Measurements from ENCODE around the gene COL9A2.

The COL9A2 gene

GRCh38 chr1:40314721-40315238, 2.3 kb downstream of the COL9A2 start:
- DNase-seq (ENCODE audit: low read depth in 1 of 2, low spot score in 1 of 2) = no peak
- Histone ChIP-seq H3K4me3 (replicated peaks; ENCODE audit: insufficient read depth, low read length) (no peak overlapping the region), H3K27me3 (ENCODE audit: insufficient read depth, poor library complexity, severe bottlenecking) (peaks cover 19% of the 10 kb centered on the region), H3K27ac (replicated peaks) (no peak overlapping the region)
- TF ChIP-seq POLR2AphosphoS5 (IDR thresholded peaks at IDR 0.05; ENCODE audit: low read depth) (no peak), GABPA (IDR thresholded peaks at IDR 0.05; ENCODE audit: low read depth) (no peak), SPI1 (IDR thresholded peaks at IDR 0.05; ENCODE audit: borderline replicate concordance, low read depth) (no peak)
- TF ChIP-seq, protein P1, sequence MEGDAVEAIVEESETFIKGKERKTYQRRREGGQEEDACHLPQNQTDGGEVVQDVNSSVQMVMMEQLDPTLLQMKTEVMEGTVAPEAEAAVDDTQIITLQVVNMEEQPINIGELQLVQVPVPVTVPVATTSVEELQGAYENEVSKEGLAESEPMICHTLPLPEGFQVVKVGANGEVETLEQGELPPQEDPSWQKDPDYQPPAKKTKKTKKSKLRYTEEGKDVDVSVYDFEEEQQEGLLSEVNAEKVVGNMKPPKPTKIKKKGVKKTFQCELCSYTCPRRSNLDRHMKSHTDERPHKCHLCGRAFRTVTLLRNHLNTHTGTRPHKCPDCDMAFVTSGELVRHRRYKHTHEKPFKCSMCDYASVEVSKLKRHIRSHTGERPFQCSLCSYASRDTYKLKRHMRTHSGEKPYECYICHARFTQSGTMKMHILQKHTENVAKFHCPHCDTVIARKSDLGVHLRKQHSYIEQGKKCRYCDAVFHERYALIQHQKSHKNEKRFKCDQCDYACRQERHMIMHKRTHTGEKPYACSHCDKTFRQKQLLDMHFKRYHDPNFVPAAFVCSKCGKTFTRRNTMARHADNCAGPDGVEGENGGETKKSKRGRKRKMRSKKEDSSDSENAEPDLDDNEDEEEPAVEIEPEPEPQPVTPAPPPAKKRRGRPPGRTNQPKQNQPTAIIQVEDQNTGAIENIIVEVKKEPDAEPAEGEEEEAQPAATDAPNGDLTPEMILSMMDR (IDR thresholded peaks at IDR 0.05; ENCODE audit: insufficient read depth, low read length) = no peak
- TF ChIP-seq, protein P2, sequence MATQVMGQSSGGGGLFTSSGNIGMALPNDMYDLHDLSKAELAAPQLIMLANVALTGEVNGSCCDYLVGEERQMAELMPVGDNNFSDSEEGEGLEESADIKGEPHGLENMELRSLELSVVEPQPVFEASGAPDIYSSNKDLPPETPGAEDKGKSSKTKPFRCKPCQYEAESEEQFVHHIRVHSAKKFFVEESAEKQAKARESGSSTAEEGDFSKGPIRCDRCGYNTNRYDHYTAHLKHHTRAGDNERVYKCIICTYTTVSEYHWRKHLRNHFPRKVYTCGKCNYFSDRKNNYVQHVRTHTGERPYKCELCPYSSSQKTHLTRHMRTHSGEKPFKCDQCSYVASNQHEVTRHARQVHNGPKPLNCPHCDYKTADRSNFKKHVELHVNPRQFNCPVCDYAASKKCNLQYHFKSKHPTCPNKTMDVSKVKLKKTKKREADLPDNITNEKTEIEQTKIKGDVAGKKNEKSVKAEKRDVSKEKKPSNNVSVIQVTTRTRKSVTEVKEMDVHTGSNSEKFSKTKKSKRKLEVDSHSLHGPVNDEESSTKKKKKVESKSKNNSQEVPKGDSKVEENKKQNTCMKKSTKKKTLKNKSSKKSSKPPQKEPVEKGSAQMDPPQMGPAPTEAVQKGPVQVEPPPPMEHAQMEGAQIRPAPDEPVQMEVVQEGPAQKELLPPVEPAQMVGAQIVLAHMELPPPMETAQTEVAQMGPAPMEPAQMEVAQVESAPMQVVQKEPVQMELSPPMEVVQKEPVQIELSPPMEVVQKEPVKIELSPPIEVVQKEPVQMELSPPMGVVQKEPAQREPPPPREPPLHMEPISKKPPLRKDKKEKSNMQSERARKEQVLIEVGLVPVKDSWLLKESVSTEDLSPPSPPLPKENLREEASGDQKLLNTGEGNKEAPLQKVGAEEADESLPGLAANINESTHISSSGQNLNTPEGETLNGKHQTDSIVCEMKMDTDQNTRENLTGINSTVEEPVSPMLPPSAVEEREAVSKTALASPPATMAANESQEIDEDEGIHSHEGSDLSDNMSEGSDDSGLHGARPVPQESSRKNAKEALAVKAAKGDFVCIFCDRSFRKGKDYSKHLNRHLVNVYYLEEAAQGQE (IDR thresholded peaks at IDR 0.05; ENCODE audit: insufficient replicate concordance, low read depth) = no peak

DNA sequence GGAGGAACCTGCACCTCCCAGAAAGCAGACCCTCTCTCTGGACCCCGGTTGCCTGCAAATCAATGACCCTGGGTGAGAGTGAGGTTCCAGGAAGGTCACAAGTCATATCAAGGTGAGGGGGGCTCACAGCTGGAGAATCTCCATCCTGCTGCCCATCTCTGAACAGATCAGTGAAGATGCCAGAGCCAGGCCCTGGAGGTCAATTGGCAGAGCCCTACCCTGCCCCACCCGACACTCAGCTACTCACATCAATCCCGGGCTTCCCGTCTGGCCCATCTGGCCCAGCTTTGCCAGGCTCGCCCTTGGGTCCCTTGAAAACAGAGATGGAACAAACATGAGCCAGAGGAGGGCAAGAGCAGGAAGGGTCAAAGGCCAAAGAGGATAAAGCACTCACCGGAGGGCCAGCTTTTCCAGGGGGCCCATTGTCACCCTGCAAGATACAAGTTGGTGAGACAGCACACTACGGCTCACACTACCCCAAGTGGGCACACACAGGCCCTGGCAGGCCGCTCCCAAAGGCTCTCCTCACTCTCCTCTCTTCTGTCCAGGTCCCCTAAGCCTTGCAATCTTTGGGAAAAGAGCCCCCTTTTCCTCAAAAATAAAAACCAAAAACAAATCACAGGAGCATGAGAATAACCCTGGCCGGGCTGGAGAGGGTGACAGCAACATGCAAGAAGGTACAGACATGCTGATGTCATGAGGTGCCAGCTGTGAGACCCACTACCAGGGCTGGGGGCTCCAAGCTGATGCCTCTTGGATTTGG, 2.9 kb downstream of the COL9A2 start:
- Histone ChIP-seq H3K27me3 (ENCODE audit: insufficient read depth, poor library complexity, severe bottlenecking) (peaks cover 19% of the 10 kb centered on the region), H3K27ac (replicated peaks) (no peak overlapping the region), H3K4me3 (replicated peaks; ENCODE audit: insufficient read depth, low read length) (no peak overlapping the region)
- DNase-seq (ENCODE audit: low read depth in 1 of 2, low spot score in 1 of 2) = no peak
- no peak for TF ChIP-seq GABPA (IDR thresholded peaks at IDR 0.05; ENCODE audit: low read depth)
- no peak for TF ChIP-seq SPI1 (IDR thresholded peaks at IDR 0.05; ENCODE audit: borderline replicate concordance, low read depth)
- TF ChIP-seq, protein P1 (IDR thresholded peaks at IDR 0.05; ENCODE audit: insufficient read depth, low read length) = no peak
- no peak for TF ChIP-seq POLR2AphosphoS5 (IDR thresholded peaks at IDR 0.05; ENCODE audit: low read depth)
- TF ChIP-seq, protein P2 (IDR thresholded peaks at IDR 0.05; ENCODE audit: insufficient replicate concordance, low read depth) = no peak

GRCh38 chr1:40313329-40313957, 3.6 kb downstream of the COL9A2 start:
- no peak overlapping the region for H3K4me3 ChIP-seq (replicated peaks; ENCODE audit: insufficient read depth, low read length)
- no peak for DNase-seq (ENCODE audit: low read depth in 1 of 2, low spot score in 1 of 2)
- no peak for TF ChIP-seq GABPA (IDR thresholded peaks at IDR 0.05; ENCODE audit: low read depth)
- no peak for TF ChIP-seq SPI1 (IDR thresholded peaks at IDR 0.05; ENCODE audit: borderline replicate concordance, low read depth)
- H3K27me3 ChIP-seq (ENCODE audit: insufficient read depth, poor library complexity, severe bottlenecking) = peaks cover 19% of the 10 kb centered on the region
- no peak overlapping the region for H3K27ac ChIP-seq (replicated peaks)
